Panc1 (cell line): Measurements from ENCODE around the gene ARFGEF2. TPM values are rescaled to one million over a fixed set of nuclear protein-coding genes. Genes with fewer than 3 reads are reported as not detected.

Experiments
- ATAC-seq: fragments of 200-7000 bp; cut with Tn5 transposase; 2 replicates; pipeline ENCODE4 v1.9.1; 2020; ENCODE audit warnings: mild to moderate bottlenecking, moderate library complexity
- BruUV-seq: library from RNA; stranded (reverse); fragments of 400-500 nt; replicated peaks from 2 replicates; lab custom pipeline; 2021; lab: Mats Ljungman, UMichigan
- CTCF ChIA-PET: fragments of 300-600 bp; sonication (Branson Sonifier 250); formaldehyde crosslinking; loops from one replicate; lab custom pipeline; 2022; ENCODE audit warnings: antibody characterized with exemption; lab: Charles Lee
- POLR2A ChIA-PET: fragments of 300-600 bp; sonication (Branson Sonifier 250); formaldehyde crosslinking; loops from one replicate; lab custom pipeline; 2022; ENCODE audit warnings: antibody characterized with exemption; lab: Charles Lee
- DNase-seq: peaks from one replicate; pipeline ENCODE4 v3.0.0-alpha.2; 2010; ENCODE audit warnings: low read depth, low spot score
- H3K27ac ChIP-seq: 2 replicates; pipeline ENCODE4 v1.5.1; 2011; ENCODE audit warnings: mild to moderate bottlenecking, low read length, inconsistent platforms
- H3K27me3 ChIP-seq: fragments of 200-500 bp; sonication (Bioruptor generic); 2 replicates; pipeline ENCODE4 v1.6.0; 2014; ENCODE audit warnings: low read length, inconsistent platforms; ENCODE audit not compliant: control insufficient read depth, insufficient read depth
- H3K36me3 ChIP-seq: fragments of 200-500 bp; sonication (Bioruptor generic); 2 replicates; pipeline ENCODE4 v1.5.1; 2014; ENCODE audit warnings: inconsistent platforms, mild to moderate bottlenecking, low read length, moderate library complexity; ENCODE audit not compliant: control insufficient read depth, insufficient read depth
- H3K4me1 ChIP-seq: 2 replicates; pipeline ENCODE4 v1.5.1; 2011; ENCODE audit warnings: inconsistent platforms, mild to moderate bottlenecking, low read length, moderate library complexity; ENCODE audit not compliant: control insufficient read depth, insufficient read depth
- H3K4me3 ChIP-seq, 2 experiments: 2 replicates each; pipeline ENCODE4 v1.5.1; 2011 to 2012; ENCODE audit warnings: low read depth in 2 of 2, low read length in 2 of 2, mild to moderate bottlenecking in 2 of 2, inconsistent platforms in 1 of 2, moderate library complexity in 1 of 2
- H3K9me3 ChIP-seq: fragments of 200-500 bp; sonication (Bioruptor generic); 2 replicates; pipeline ENCODE4 v1.5.1; 2014; ENCODE audit warnings: low read depth, mild to moderate bottlenecking, inconsistent platforms, low read length, moderate library complexity; ENCODE audit not compliant: control insufficient read depth, insufficient read depth
- POLR2AphosphoS5 ChIP-seq: IDR thresholded peaks from 2 replicates; pipeline ENCODE4 v1.6.1; 2012; ENCODE audit warnings: mild to moderate bottlenecking, low read depth, low read length, moderate library complexity
- SIN3A ChIP-seq: IDR thresholded peaks from 2 replicates; pipeline ENCODE4 v1.6.1; 2012; ENCODE audit warnings: low read depth, mild to moderate bottlenecking, low read length, moderate library complexity, borderline replicate concordance; ENCODE audit not compliant: insufficient read depth
- TCF7L2 ChIP-seq: IDR thresholded peaks from 2 replicates; pipeline ENCODE4 v1.6.1; 2011; ENCODE audit warnings: mild to moderate bottlenecking, low read depth, low read length, inconsistent platforms
- in situ Hi-C: cut with HindIII; loops from 2 replicates; pipeline ENCODE4 v1.10.0; 2016; ENCODE audit warnings: low sequenced_read_pairs, low pct_unique_long_range_greater_than_20kb
- intact Hi-C: fragments of 100-400 bp; cut with micrococcal nuclease; formaldehyde crosslinking; loops from one replicate; pipeline ENCODE4 v1.10.0; 2022; ENCODE audit not compliant: unreplicated experiment
- total RNA-seq: library from RNA; stranded (reverse); gene quantifications from one replicate; pipeline ENCODE4 v1.2.1, GENCODE V29; 2021; ENCODE audit not compliant: unreplicated experiment
- TF ChIP-seq, protein P1 (sequence below): fragments of 450-650 bp; IDR thresholded peaks from 2 replicates; pipeline ENCODE4 v1.5.1; 2017; ENCODE audit warnings: mild to moderate bottlenecking
- TF ChIP-seq, protein P2 (sequence below), 2 experiments: IDR thresholded peaks; 2 replicates each; pipeline ENCODE4 v1.6.1; 2011 to 2012; ENCODE audit warnings: low read depth in 2 of 2, control low read depth in 1 of 2, low read length in 1 of 2, mild to moderate bottlenecking in 1 of 2, moderate library complexity in 1 of 2; ENCODE audit not compliant: insufficient read depth in 1 of 2

The ARFGEF2 gene
- total RNA-seq, 1 experiment from 2014 or later: 36.6 TPM

- ATAC-seq (peak; percentile 16), DNase-seq (no peak)
- in situ Hi-C loops (no loop called here), intact Hi-C loops (no loop called here)
- no peaks in the 10 kb centered on the region for H3K27me3 ChIP-seq
- BruUV-seq: TSS peak; percentile 94
- H3K27ac ChIP-seq: peak overlapping the region; percentile 93
- H3K36me3 ChIP-seq: no peaks in the 10 kb centered on the region
- POLR2A ChIA-PET: no interaction called here
- peaks cover 9% of the 10 kb centered on the region for H3K4me1 ChIP-seq
- H3K4me3 ChIP-seq: peak overlapping the region; percentile 71 to 99
- no peaks in the 10 kb centered on the region for H3K9me3 ChIP-seq
- TF ChIP-seq, protein P1, sequence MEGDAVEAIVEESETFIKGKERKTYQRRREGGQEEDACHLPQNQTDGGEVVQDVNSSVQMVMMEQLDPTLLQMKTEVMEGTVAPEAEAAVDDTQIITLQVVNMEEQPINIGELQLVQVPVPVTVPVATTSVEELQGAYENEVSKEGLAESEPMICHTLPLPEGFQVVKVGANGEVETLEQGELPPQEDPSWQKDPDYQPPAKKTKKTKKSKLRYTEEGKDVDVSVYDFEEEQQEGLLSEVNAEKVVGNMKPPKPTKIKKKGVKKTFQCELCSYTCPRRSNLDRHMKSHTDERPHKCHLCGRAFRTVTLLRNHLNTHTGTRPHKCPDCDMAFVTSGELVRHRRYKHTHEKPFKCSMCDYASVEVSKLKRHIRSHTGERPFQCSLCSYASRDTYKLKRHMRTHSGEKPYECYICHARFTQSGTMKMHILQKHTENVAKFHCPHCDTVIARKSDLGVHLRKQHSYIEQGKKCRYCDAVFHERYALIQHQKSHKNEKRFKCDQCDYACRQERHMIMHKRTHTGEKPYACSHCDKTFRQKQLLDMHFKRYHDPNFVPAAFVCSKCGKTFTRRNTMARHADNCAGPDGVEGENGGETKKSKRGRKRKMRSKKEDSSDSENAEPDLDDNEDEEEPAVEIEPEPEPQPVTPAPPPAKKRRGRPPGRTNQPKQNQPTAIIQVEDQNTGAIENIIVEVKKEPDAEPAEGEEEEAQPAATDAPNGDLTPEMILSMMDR: no peak
- TF ChIP-seq TCF7L2: no peak
- TF ChIP-seq, protein P2, sequence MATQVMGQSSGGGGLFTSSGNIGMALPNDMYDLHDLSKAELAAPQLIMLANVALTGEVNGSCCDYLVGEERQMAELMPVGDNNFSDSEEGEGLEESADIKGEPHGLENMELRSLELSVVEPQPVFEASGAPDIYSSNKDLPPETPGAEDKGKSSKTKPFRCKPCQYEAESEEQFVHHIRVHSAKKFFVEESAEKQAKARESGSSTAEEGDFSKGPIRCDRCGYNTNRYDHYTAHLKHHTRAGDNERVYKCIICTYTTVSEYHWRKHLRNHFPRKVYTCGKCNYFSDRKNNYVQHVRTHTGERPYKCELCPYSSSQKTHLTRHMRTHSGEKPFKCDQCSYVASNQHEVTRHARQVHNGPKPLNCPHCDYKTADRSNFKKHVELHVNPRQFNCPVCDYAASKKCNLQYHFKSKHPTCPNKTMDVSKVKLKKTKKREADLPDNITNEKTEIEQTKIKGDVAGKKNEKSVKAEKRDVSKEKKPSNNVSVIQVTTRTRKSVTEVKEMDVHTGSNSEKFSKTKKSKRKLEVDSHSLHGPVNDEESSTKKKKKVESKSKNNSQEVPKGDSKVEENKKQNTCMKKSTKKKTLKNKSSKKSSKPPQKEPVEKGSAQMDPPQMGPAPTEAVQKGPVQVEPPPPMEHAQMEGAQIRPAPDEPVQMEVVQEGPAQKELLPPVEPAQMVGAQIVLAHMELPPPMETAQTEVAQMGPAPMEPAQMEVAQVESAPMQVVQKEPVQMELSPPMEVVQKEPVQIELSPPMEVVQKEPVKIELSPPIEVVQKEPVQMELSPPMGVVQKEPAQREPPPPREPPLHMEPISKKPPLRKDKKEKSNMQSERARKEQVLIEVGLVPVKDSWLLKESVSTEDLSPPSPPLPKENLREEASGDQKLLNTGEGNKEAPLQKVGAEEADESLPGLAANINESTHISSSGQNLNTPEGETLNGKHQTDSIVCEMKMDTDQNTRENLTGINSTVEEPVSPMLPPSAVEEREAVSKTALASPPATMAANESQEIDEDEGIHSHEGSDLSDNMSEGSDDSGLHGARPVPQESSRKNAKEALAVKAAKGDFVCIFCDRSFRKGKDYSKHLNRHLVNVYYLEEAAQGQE (IDR thresholded peaks at IDR 0.05; ENCODE audit: insufficient read depth in 1 of 2, low read depth in 2 of 2, low read length in 1 of 2): no peak
- no peak for TF ChIP-seq POLR2AphosphoS5
- TF ChIP-seq SIN3A: 0 out of 2 replicates have a peak, but pooled peaks have one; percentile 8
- CTCF ChIA-PET: no interaction called here
These were observed 124.1 kb downstream of the ARFGEF2 start for GRCh38 chr20:49045440-49046086.

GRCh38 chr20:49046087-49046900 is 124.8 kb downstream of the ARFGEF2 start, which contains the start of gene CSE1L:
TSS of gene CSE1L (plus strand) at chr20:49046312. CDS start at chr20:49058464, 12,152 bp downstream.
- Histone ChIP-seq H3K27me3 (no peaks in the 10 kb centered on the region), H3K27ac (peak within 1 kb of the TSS; percentile 93), H3K4me1 (peaks cover 9% of the 10 kb centered on the region), H3K36me3 (no peaks in the 10 kb centered on the region), H3K9me3 (no peaks in the 10 kb centered on the region), H3K4me3 (peak within 1 kb of the TSS; percentile 71 to 99)
- no TSS peak for BruUV-seq
- ChIA-PET POLR2A (interaction anchor here (0.6 kb wide), 1 partner anchor 32 kb away, joined by 4 read pairs; no protein-coding TSS in a partner anchor), CTCF (no interaction called here)
- DNase-seq (peak; percentile 67), ATAC-seq (peak; percentile 96)
- intact Hi-C loops: no loop called here
- in situ Hi-C loops: no loop called here
- TF ChIP-seq SIN3A: 0 out of 2 replicates have a peak, but pooled peaks have one; percentile 47
- TF ChIP-seq, protein P1: no peak
- peak; percentile 92 for TF ChIP-seq POLR2AphosphoS5
